RWPE2 (cell line): Measurements from ENCODE around the gene PRR5L.

Source experiments
- ATAC-seq: fragments of 200-7000 bp; cut with Tn5 transposase; 3 replicates; pipeline ENCODE4 v1.9.1; 2021; ENCODE audit warnings: low read depth
- DNase-seq: peaks from one replicate; pipeline ENCODE4 v3.0.0-alpha.2; 2020; ENCODE audit warnings: low spot score
- H3K27ac ChIP-seq: fragments of 450-650 bp; 2 replicates; pipeline ENCODE4 v1.5.1; 2017; ENCODE audit warnings: mild to moderate bottlenecking; ENCODE audit not compliant: poor library complexity, severe bottlenecking
- H3K27me3 ChIP-seq: fragments of 250-450 bp; sonication (Bioruptor Pico); 2 replicates; pipeline ENCODE4 v1.5.1; 2021; ENCODE audit warnings: mild to moderate bottlenecking, moderate library complexity; ENCODE audit not compliant: insufficient read depth, poor library complexity, severe bottlenecking
- H3K36me3 ChIP-seq: fragments of 250-450 bp; sonication (Bioruptor Pico); 2 replicates; pipeline ENCODE4 v1.5.1; 2020; ENCODE audit warnings: low read depth, mild to moderate bottlenecking, moderate library complexity
- H3K4me1 ChIP-seq: fragments of 250-450 bp; sonication (Bioruptor Pico); 2 replicates; pipeline ENCODE4 v1.5.1; 2021; ENCODE audit warnings: mild to moderate bottlenecking, moderate library complexity; ENCODE audit not compliant: insufficient read depth, poor library complexity, severe bottlenecking
- H3K4me3 ChIP-seq: fragments of 250-450 bp; sonication (Bioruptor Pico); 2 replicates; pipeline ENCODE4 v1.5.1; 2021; ENCODE audit warnings: mild to moderate bottlenecking, moderate library complexity; ENCODE audit not compliant: severe bottlenecking
- H3K9me3 ChIP-seq: fragments of 250-450 bp; sonication (Bioruptor Pico); 2 replicates; pipeline ENCODE4 v1.5.1; 2021; ENCODE audit warnings: mild to moderate bottlenecking, moderate library complexity; ENCODE audit not compliant: severe bottlenecking
- CTCF ChIP-seq: fragments of 450-650 bp; IDR thresholded peaks from one replicate; pipeline ENCODE4 v1.5.1; 2017; ENCODE audit warnings: mild to moderate bottlenecking, moderate library complexity; ENCODE audit not compliant: poor library complexity, severe bottlenecking

PRR5L gene

GRCh38 chr11:36376888-36377758 lies 81.0 kb downstream of the PRR5L start:
- H3K4me3 ChIP-seq = peak overlapping the region; percentile 89
- H3K36me3 ChIP-seq = peaks cover 42% of the 10 kb centered on the region
- no peaks in the 10 kb centered on the region for H3K9me3 ChIP-seq
- ATAC-seq = peak; percentile 61
- no peaks in the 10 kb centered on the region for H3K27me3 ChIP-seq
- peak overlapping the region; percentile 74 for H3K27ac ChIP-seq
- peak; percentile 84 for TF ChIP-seq CTCF
- H3K4me1 ChIP-seq = peaks cover 34% of the 10 kb centered on the region
- no peak for DNase-seq

GRCh38 chr11:36377759-36378564 lies 81.9 kb downstream of the PRR5L start:
- no peak for TF ChIP-seq CTCF
- no peaks in the 10 kb centered on the region for H3K27me3 ChIP-seq
- DNase-seq (no peak), ATAC-seq (no peak)
- H3K9me3 ChIP-seq = no peaks in the 10 kb centered on the region
- peak overlapping the region; percentile 89 for H3K4me3 ChIP-seq
- peaks cover 47% of the 10 kb centered on the region for H3K36me3 ChIP-seq
- H3K27ac ChIP-seq = peak overlapping the region; percentile 74
- H3K4me1 ChIP-seq = peaks cover 26% of the 10 kb centered on the region

- no peak for DNase-seq
- TF ChIP-seq CTCF = no peak
- Histone ChIP-seq H3K4me3 (no peak overlapping the region), H3K27me3 (no peaks in the 10 kb centered on the region), H3K9me3 (no peaks in the 10 kb centered on the region), H3K36me3 (peaks cover 47% of the 10 kb centered on the region), H3K27ac (no peak overlapping the region), H3K4me1 (peaks cover 25% of the 10 kb centered on the region)
- no peak for ATAC-seq
Observed at GRCh38 chr11:36379653-36380052, 83.6 kb downstream of the PRR5L start.

GRCh38 chr11:36380296-36381014 lies 84.4 kb downstream of the PRR5L start:
- Histone ChIP-seq H3K4me3 (no peak overlapping the region), H3K27ac (no peak overlapping the region), H3K27me3 (no peaks in the 10 kb centered on the region), H3K9me3 (no peaks in the 10 kb centered on the region), H3K4me1 (peaks cover 22% of the 10 kb centered on the region), H3K36me3 (peaks cover 47% of the 10 kb centered on the region)
- DNase-seq = no peak
- no peak for ATAC-seq
- no peak for TF ChIP-seq CTCF
